Sigmoid colon (tissue), 4 donors: ENCODE data around the gene CASKIN2.

ENCODE experiments used
- CTCF ChIP-seq, 4 experiments: fragments of 450-650 bp in 3 of 4; fragments of 200-600 bp in 1 of 4; IDR thresholded peaks; one replicate each; pipeline ENCODE4 v1.5.1; 2016 to 2019; ENCODE audit warnings: antibody characterized with exemption in 4 of 4, mild to moderate bottlenecking in 3 of 4, moderate library complexity in 2 of 4
- EP300 ChIP-seq, 4 donors: sonication (generic); formaldehyde crosslinking; IDR thresholded peaks; one replicate each; pipeline ENCODE4 v1.6.1; 2017; ENCODE audit warnings: antibody characterized with exemption in 4 of 4
- POLR2A ChIP-seq, 2 donors: fragments of 450-650 bp; IDR thresholded peaks; one replicate each; pipeline ENCODE4 v1.6.1; 2016; ENCODE audit warnings: antibody characterized with exemption in 2 of 2, mild to moderate bottlenecking in 2 of 2, moderate library complexity in 2 of 2
- POLR2AphosphoS5 ChIP-seq, 4 donors: sonication (generic); formaldehyde crosslinking; IDR thresholded peaks; one replicate each; pipeline ENCODE4 v1.6.1; 2017; ENCODE audit warnings: antibody characterized with exemption in 4 of 4

- TF ChIP-seq CTCF (IDR thresholded peaks at IDR 0.05) (no peak), POLR2A (IDR thresholded peaks at IDR 0.05) (peak in 1 of 2 donors; percentile 34), POLR2AphosphoS5 (IDR thresholded peaks at IDR 0.05) (peak; percentile 41 to 82 (median 76)), EP300 (IDR thresholded peaks at IDR 0.05) (no peak)
Measured at GRCh38 chr17:75456417-75457046, 58.8 kb downstream of the CASKIN2 start, which contains the start of gene TMEM94.
